Suprapubic skin (tissue), 4 donors: ENCODE data around the gene KIAA1755. TPM values are rescaled to one million over a fixed set of nuclear protein-coding genes. Genes with fewer than 3 reads are reported as not detected.

Source experiments
- DNase-seq, 2 donors: peaks; one replicate each; pipeline ENCODE4 v3.0.0-alpha.2; 2019; ENCODE audit warnings: low spot score in 2 of 2
- H3K27ac ChIP-seq: fragments of 200-600 bp; sonication (generic); one replicate; pipeline ENCODE4 v1.5.1; 2019
- H3K27me3 ChIP-seq: fragments of 200-600 bp; sonication (generic); one replicate; pipeline ENCODE4 v1.5.1; 2019
- H3K36me3 ChIP-seq: fragments of 200-600 bp; sonication (generic); one replicate; pipeline ENCODE4 v1.5.1; 2019
- H3K4me1 ChIP-seq: fragments of 200-600 bp; sonication (generic); one replicate; pipeline ENCODE4 v1.5.1; 2019
- H3K4me3 ChIP-seq: fragments of 200-600 bp; sonication (generic); one replicate; pipeline ENCODE4 v1.5.1; 2019; ENCODE audit warnings: mild to moderate bottlenecking
- H3K9me3 ChIP-seq: fragments of 200-600 bp; sonication (generic); one replicate; pipeline ENCODE4 v1.5.1; 2019
- EP300 ChIP-seq: sonication (generic); formaldehyde crosslinking; IDR thresholded peaks from one replicate; pipeline ENCODE4 v1.6.1; 2017; ENCODE audit warnings: antibody characterized with exemption
- POLR2A ChIP-seq, 2 donors: fragments of 450-650 bp; IDR thresholded peaks; one replicate each; pipeline ENCODE4 v1.6.1; 2017; ENCODE audit warnings: antibody characterized with exemption in 2 of 2, mild to moderate bottlenecking in 2 of 2, moderate library complexity in 2 of 2
- POLR2AphosphoS5 ChIP-seq, 3 donors: sonication (generic); formaldehyde crosslinking; IDR thresholded peaks; one replicate each; pipeline ENCODE4 v1.6.1; 2017; ENCODE audit warnings: antibody characterized with exemption in 3 of 3
- WGBS: methylation state at CpG from one replicate; pipeline ENCODE4 v1.1.5; 2018; 5-methylcytosine and 5-hydroxymethylcytosine counted together
- total RNA-seq, 4 donors: library from RNA; depleted of rRNA; stranded (reverse); fragments of >200 nt; gene quantifications; one replicate each; pipeline ENCODE4 v1.1.0, GENCODE V29; 2016
- TF ChIP-seq, protein P1 (sequence below), 2 donors: fragments of 200-600 bp in 1 of 2; fragments of 450-650 bp in 1 of 2; sonication (generic) in 1 of 2; IDR thresholded peaks; one replicate each; pipeline ENCODE4 v1.5.1; 2016 to 2019; ENCODE audit warnings: antibody characterized with exemption in 2 of 2, mild to moderate bottlenecking in 1 of 2, moderate library complexity in 1 of 2

Gene KIAA1755, protein sequence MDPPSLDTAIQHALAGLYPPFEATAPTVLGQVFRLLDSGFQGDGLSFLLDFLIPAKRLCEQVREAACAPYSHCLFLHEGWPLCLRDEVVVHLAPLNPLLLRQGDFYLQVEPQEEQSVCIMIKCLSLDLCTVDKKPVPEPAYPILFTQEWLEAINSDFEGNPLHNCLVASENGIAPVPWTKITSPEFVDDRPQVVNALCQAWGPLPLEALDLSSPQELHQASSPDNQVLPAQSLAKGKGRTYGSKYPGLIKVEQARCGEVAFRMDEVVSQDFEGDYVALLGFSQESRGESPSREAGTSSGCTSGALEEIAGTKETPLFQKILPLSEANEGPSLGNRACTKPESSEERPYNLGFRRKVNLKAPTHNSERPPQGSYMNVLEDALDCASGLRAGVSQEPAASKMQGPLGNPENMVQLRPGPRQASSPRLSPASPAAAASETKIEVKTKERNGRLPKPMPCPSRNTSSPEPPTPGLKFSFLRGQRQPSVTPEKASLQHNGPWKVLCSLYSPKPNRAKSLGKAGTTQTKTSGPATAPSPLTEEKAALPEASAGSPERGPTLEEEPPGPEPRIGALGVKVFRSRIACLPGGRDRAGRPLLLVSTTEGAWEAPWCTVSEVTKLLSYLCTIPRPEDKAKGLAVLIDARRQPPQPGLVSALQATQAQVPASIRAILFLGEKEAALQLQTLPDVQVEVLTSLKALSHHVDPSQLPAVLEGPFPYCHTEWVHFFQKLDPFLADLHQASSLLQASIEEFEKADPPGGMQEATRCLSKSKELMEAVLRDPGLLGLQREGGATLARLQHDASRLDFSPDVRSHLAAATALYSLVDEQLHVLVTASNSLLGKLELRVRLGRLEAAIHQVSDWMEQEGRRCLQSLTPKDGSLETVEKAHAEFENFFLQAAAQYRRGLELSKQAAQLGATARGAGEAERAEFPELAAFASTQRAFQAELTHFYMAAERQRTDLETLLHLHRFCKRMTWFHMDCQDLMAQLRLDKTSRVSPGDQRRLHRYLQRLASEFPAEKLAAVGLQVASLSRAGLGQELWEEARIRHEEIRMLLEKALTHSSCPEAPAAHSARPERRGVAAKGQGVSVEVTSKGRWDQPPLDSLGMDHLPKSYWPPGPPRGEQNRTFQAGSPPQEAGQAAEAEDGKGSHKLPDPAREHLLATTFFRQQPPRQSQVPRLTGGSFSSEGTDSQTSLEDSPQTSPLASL
- 1 to 10 TPM in 3 of 4 donors, not detected in 1; 1.2 to 3.3 (median 2.0) TPM for total RNA-seq

DNA sequence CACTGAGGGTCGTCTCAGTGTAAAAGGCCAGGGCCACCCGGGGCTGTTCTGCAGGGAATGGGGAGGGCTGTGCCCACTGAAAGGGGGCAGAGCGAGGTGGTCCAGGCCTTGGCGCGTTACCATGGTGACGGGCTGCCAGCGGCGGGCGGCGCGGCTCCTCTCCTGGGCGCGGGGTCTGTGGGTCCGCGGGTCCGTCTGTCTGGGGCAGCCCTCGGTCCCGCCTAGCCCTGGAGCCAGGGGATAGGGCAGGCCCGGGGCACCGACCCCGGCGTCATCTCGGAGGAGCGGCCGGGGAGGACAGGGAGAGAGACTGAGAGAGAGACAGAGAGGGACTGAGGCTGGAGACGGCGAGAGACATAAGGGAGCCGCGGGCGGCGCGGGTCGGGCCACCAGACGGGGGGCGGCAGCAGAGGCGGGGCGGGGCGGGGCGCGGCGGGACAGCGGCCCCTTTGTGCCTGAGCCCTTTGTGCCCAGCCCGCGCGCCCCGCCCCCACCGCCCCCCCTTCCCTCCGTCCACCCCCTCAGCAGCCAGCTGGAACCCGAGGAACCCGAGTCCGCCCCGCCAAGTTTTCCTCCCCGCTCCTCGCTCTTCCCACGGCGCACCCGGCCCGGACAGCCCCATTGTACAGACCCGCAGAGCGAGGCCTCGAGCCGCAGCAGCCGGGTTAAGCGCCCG lies at the start of gene KIAA1755:
KIAA1755 (minus strand) TSS at position 358 of the 676 bp plus-strand sequence; CDS start at position 123, 235 bp downstream.
- Histone ChIP-seq H3K27ac (peak within 1 kb of the TSS; percentile 71), H3K27me3 (peaks cover 23% of the 10 kb centered on the region), H3K4me1 (peaks cover 13% of the 10 kb centered on the region), H3K4me3 (peak within 1 kb of the TSS; percentile 46), H3K9me3 (no peaks in the 10 kb centered on the region), H3K36me3 (no peaks in the 10 kb centered on the region)
- DNase-seq, result peak; percentile 58 to 78
- 2% methylated on average over 28 of the region's 65 CpGs for WGBS
- TF ChIP-seq POLR2A (IDR thresholded peaks at IDR 0.05), result no peak

DNA sequence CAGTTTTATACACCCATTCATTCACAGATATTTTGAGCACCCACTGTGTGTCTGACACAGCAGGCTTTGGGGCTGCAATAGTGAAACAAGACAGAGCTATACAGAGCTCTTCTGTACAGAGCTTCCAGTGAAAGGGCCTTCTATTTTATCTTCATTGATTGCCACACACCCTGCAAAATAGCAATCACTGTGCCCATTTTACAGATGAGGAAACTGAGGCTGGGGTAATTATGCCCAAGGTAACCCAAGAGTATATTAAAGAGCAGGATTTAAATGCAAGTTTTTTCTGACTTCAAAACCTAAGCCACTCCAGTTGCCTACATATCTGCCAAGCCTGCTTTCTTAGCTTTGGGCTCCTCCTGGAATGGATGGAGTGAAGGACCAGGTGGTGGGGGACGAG lies 47.9 kb upstream of the KIAA1755 start:
- Histone ChIP-seq H3K27ac (no peak overlapping the region), H3K9me3 (no peaks in the 10 kb centered on the region), H3K36me3 (no peaks in the 10 kb centered on the region), H3K4me1 (peaks cover 7% of the 10 kb centered on the region), H3K4me3 (no peak overlapping the region), H3K27me3 (peaks cover 13% of the 10 kb centered on the region)
- 25% methylated on average over 1 of the region's 1 CpG for WGBS
- TF ChIP-seq POLR2AphosphoS5 (IDR thresholded peaks at IDR 0.05) (no peak), EP300 (no peak), POLR2A (IDR thresholded peaks at IDR 0.05) (no peak)
- TF ChIP-seq, protein P1, sequence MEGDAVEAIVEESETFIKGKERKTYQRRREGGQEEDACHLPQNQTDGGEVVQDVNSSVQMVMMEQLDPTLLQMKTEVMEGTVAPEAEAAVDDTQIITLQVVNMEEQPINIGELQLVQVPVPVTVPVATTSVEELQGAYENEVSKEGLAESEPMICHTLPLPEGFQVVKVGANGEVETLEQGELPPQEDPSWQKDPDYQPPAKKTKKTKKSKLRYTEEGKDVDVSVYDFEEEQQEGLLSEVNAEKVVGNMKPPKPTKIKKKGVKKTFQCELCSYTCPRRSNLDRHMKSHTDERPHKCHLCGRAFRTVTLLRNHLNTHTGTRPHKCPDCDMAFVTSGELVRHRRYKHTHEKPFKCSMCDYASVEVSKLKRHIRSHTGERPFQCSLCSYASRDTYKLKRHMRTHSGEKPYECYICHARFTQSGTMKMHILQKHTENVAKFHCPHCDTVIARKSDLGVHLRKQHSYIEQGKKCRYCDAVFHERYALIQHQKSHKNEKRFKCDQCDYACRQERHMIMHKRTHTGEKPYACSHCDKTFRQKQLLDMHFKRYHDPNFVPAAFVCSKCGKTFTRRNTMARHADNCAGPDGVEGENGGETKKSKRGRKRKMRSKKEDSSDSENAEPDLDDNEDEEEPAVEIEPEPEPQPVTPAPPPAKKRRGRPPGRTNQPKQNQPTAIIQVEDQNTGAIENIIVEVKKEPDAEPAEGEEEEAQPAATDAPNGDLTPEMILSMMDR (IDR thresholded peaks at IDR 0.05), result no peak
- no peak for DNase-seq

DNA sequence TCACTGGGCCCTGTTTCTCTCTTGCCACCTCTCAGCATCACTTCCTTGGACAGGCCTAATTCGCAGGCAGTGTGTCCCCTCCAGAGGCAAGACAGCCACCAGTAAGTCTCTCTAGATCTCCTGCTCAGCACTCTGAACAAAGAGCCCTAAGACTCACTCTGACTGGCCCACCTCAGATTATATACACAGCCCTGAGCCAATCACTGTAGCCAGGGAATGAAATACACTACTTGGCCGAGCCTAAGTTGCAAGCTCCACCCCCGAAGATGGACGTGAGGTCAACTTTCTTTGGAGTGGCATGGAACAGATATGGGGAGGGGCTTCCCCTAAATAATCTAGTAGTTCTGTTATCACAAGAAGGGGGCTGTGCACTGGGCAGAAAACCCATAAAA lies 47.5 kb upstream of the KIAA1755 start:
- no peak overlapping the region for H3K4me3 ChIP-seq
- no peak for TF ChIP-seq POLR2A (IDR thresholded peaks at IDR 0.05)
- TF ChIP-seq POLR2AphosphoS5 (IDR thresholded peaks at IDR 0.05), result no peak
- no peak for TF ChIP-seq EP300
- TF ChIP-seq, protein P1 (IDR thresholded peaks at IDR 0.05), result no peak
- H3K9me3 ChIP-seq, result no peaks in the 10 kb centered on the region
- WGBS, result 77% methylated on average over 2 of the region's 4 CpGs
- no peaks in the 10 kb centered on the region for H3K36me3 ChIP-seq
- no peak for DNase-seq
- peaks cover 13% of the 10 kb centered on the region for H3K27me3 ChIP-seq
- peaks cover 8% of the 10 kb centered on the region for H3K4me1 ChIP-seq
- H3K27ac ChIP-seq, result no peak overlapping the region

DNA sequence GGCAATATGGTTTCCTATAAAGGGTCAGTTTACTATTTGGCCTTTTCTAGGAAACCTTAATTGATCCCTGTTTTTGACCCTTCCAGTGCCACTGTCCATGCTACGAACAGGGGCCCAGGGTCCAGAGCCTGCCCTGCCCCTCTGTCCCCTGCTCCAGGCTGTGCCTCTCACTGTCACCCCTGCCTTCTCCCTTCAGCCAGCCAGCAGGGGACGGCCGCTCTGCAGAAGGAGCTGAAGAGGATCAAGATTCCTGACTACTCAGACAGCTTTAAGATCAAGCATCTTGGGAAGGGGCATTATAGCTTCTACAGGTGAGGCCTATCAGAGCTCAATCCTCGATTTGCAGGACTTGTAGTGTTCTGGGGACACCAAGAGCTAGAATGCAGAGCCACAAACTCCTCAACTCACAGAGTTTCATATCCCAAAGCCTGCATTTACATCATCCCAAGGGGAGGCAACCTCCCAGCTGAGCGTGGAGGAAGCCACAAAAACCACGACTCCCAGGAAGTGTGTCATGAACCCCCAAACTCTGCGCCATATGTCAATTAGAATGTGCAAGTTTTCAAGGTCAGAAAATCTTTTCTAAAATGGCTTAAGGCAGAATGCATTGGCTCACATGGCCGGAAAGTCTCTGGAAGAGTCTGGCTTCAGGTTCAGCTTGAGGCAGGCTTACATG lies 47.0 kb upstream of the KIAA1755 start:
- H3K9me3 ChIP-seq, result no peaks in the 10 kb centered on the region
- no peak for DNase-seq
- peaks cover 8% of the 10 kb centered on the region for H3K4me1 ChIP-seq
- no peak overlapping the region for H3K27ac ChIP-seq
- TF ChIP-seq POLR2AphosphoS5 (IDR thresholded peaks at IDR 0.05) (no peak), EP300 (no peak), POLR2A (IDR thresholded peaks at IDR 0.05) (no peak)
- TF ChIP-seq, protein P1 (IDR thresholded peaks at IDR 0.05), result no peak
- no peaks in the 10 kb centered on the region for H3K36me3 ChIP-seq
- no peak overlapping the region for H3K4me3 ChIP-seq
- H3K27me3 ChIP-seq, result peaks cover 16% of the 10 kb centered on the region
- 76% methylated on average over 8 of the region's 8 CpGs for WGBS

DNA sequence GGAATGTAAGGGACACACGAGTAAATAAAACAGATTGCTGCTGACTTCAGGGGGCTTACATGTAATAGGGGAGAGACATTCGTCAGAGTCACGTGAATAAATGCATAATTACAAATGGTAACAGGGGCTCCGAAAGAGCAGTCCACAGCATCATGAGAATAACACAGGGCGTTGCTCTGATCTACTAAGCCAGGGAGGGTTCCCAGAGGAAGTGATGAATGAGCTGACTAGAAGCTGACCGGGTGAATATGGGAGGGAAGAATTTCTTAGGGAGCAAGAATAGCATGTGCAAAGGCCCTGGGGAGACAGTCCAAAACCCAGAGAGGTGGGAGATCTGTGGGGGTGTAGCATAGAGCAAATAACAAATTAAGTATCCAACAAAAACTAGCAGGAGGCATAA lies 45.8 kb upstream of the KIAA1755 start:
- TF ChIP-seq, protein P1 (IDR thresholded peaks at IDR 0.05), result no peak
- TF ChIP-seq POLR2A (IDR thresholded peaks at IDR 0.05), result no peak
- no peak for TF ChIP-seq POLR2AphosphoS5 (IDR thresholded peaks at IDR 0.05)
- TF ChIP-seq EP300, result no peak
- peaks cover 16% of the 10 kb centered on the region for H3K27me3 ChIP-seq
- 83% methylated on average over 6 of the region's 6 CpGs for WGBS
- no peaks in the 10 kb centered on the region for H3K9me3 ChIP-seq
- no peak overlapping the region for H3K4me3 ChIP-seq
- no peak for DNase-seq
- peaks cover 8% of the 10 kb centered on the region for H3K4me1 ChIP-seq
- H3K27ac ChIP-seq, result no peak overlapping the region
- no peaks in the 10 kb centered on the region for H3K36me3 ChIP-seq
